WTC11 (cell line): Measurements from ENCODE around the gene EVC2. TPM values are rescaled to one million over a fixed set of nuclear protein-coding genes. Genes with fewer than 3 reads are reported as not detected.

Experiments used
- ATAC-seq: fragments of 200-7000 bp; cut with Tn5 transposase; 2 replicates; pipeline ENCODE4 v1.10.0; 2021; ENCODE audit warnings: mild to moderate bottlenecking, moderate library complexity
- CTCF ChIA-PET: fragments of 300-600 bp; sonication (Branson Sonifier 250); formaldehyde crosslinking; loops from one replicate; lab custom pipeline; 2021; ENCODE audit warnings: antibody characterized with exemption; lab: Charles Lee
- POLR2A ChIA-PET: fragments of 350-600 bp; sonication (Branson Sonifier 250); formaldehyde crosslinking; loops from one replicate; lab custom pipeline; 2021; ENCODE audit warnings: antibody characterized with exemption; lab: Charles Lee
- DNase-seq: peaks from one replicate; pipeline ENCODE4 v3.0.0; 2021; ENCODE audit warnings: low spot score
- H3K27ac Mint-ChIP-seq: 2 replicates; pipeline ENCODE4 v1.8.0; 2021; ENCODE audit warnings: mixed read lengths
- H3K27me3 Mint-ChIP-seq: 2 replicates; pipeline ENCODE4 v1.8.0; 2021; ENCODE audit warnings: low read depth, mild to moderate bottlenecking, moderate library complexity, mixed read lengths
- H3K36me3 Mint-ChIP-seq: 2 replicates; pipeline ENCODE4 v1.8.0; 2021; ENCODE audit warnings: mixed read lengths
- H3K4me1 Mint-ChIP-seq: 2 replicates; pipeline ENCODE4 v1.8.0; 2022; ENCODE audit warnings: mixed read lengths
- H3K4me3 Mint-ChIP-seq: 2 replicates; pipeline ENCODE4 v1.8.0; 2021; ENCODE audit warnings: mild to moderate bottlenecking, moderate library complexity, mixed read lengths
- H3K9me3 Mint-ChIP-seq: 2 replicates; pipeline ENCODE4 v1.8.0; 2021; ENCODE audit warnings: mixed read lengths
- ATF1 ChIP-seq: sonication (generic); formaldehyde crosslinking; IDR thresholded peaks from 2 replicates; pipeline ENCODE4 v1.8.1; 2023; ENCODE audit warnings: mild to moderate bottlenecking, moderate library complexity, missing genetic modification reagents
- CBFB ChIP-seq: sonication (generic); formaldehyde crosslinking; IDR thresholded peaks from 2 replicates; pipeline ENCODE4 v1.8.1; 2022; ENCODE audit warnings: mild to moderate bottlenecking, low read depth, missing genetic modification reagents
- ERG ChIP-seq: fragments of 250-450 bp; sonication (Bioruptor Pico); IDR thresholded peaks from 2 replicates; pipeline ENCODE4 v1.8.0; 2021; ENCODE audit warnings: mild to moderate bottlenecking
- FOXP1 ChIP-seq: sonication (generic); formaldehyde crosslinking; IDR thresholded peaks from 2 replicates; pipeline ENCODE4 v1.8.0; 2022; ENCODE audit warnings: missing genetic modification reagents, mild to moderate bottlenecking, moderate library complexity, borderline replicate concordance
- GABPB1 ChIP-seq: sonication (generic); formaldehyde crosslinking; IDR thresholded peaks from 2 replicates; pipeline ENCODE4 v1.8.1; 2023; ENCODE audit warnings: mild to moderate bottlenecking, missing genetic modification reagents
- GTF2I ChIP-seq: fragments of 250-450 bp; sonication (Bioruptor Pico); conservative IDR thresholded peaks from 2 replicates; pipeline ENCODE4 v1.4.0; 2021; ENCODE audit warnings: mild to moderate bottlenecking
- MXD4 ChIP-seq: fragments of 250-450 bp; sonication (Bioruptor Pico); IDR thresholded peaks from 2 replicates; pipeline ENCODE4 v1.8.0; 2021; ENCODE audit warnings: mild to moderate bottlenecking, moderate library complexity, borderline replicate concordance
- NFYB ChIP-seq: sonication (generic); formaldehyde crosslinking; conservative IDR thresholded peaks from 2 replicates; pipeline ENCODE4 v1.8.0; 2022; ENCODE audit warnings: low read depth, missing genetic modification reagents
- NR3C1 ChIP-seq: sonication (generic); formaldehyde crosslinking; conservative IDR thresholded peaks from 2 replicates; pipeline ENCODE4 v1.8.1; 2023; ENCODE audit warnings: low read depth, mild to moderate bottlenecking, missing genetic modification reagents
- OVOL2 ChIP-seq: fragments of 250-450 bp; sonication (Bioruptor Pico); IDR thresholded peaks from 2 replicates; pipeline ENCODE4 v1.9.0; 2021; ENCODE audit warnings: mild to moderate bottlenecking, borderline replicate concordance
- RORB ChIP-seq: fragments of 250-450 bp; sonication (Bioruptor Pico); IDR thresholded peaks from 2 replicates; pipeline ENCODE4 v1.9.0; 2021; ENCODE audit warnings: mild to moderate bottlenecking
- SMAD3 ChIP-seq: sonication (generic); formaldehyde crosslinking; IDR thresholded peaks from 2 replicates; pipeline ENCODE4 v1.8.0; 2022; ENCODE audit warnings: missing genetic modification reagents, mild to moderate bottlenecking, borderline replicate concordance
- SMAD4 ChIP-seq: sonication (generic); formaldehyde crosslinking; IDR thresholded peaks from 2 replicates; pipeline ENCODE4 v1.8.0; 2022; ENCODE audit warnings: mild to moderate bottlenecking, missing genetic modification reagents
- SOX15 ChIP-seq: fragments of 250-450 bp; sonication (Bioruptor Pico); IDR thresholded peaks from 2 replicates; pipeline ENCODE4 v1.9.0; 2021; ENCODE audit warnings: mild to moderate bottlenecking
- SP1 ChIP-seq: sonication (generic); formaldehyde crosslinking; conservative IDR thresholded peaks from 2 replicates; pipeline ENCODE4 v1.8.1; 2022; ENCODE audit warnings: missing genetic modification reagents
- TP53 ChIP-seq: sonication (generic); formaldehyde crosslinking; IDR thresholded peaks from 2 replicates; pipeline ENCODE4 v1.8.1; 2023; ENCODE audit warnings: mild to moderate bottlenecking, missing genetic modification reagents
- ZNF121 ChIP-seq: sonication (generic); formaldehyde crosslinking; IDR thresholded peaks from 2 replicates; pipeline ENCODE4 v1.8.0; 2023; ENCODE audit warnings: missing genetic modification reagents
- ZNF138 ChIP-seq: sonication (generic); formaldehyde crosslinking; conservative IDR thresholded peaks from 2 replicates; pipeline ENCODE4 v1.8.1; 2022; ENCODE audit warnings: mild to moderate bottlenecking, moderate library complexity, missing genetic modification reagents
- ZNF232 ChIP-seq: sonication (generic); formaldehyde crosslinking; IDR thresholded peaks from 2 replicates; pipeline ENCODE4 v1.8.0; 2022; ENCODE audit warnings: mild to moderate bottlenecking, missing genetic modification reagents
- ZNF263 ChIP-seq: sonication (generic); formaldehyde crosslinking; IDR thresholded peaks from 2 replicates; pipeline ENCODE4 v1.8.1; 2022; ENCODE audit warnings: low read depth, mild to moderate bottlenecking, moderate library complexity, missing genetic modification reagents
- ZNF317 ChIP-seq: sonication (generic); formaldehyde crosslinking; IDR thresholded peaks from 2 replicates; pipeline ENCODE4 v1.8.1; 2023; ENCODE audit warnings: low read depth, mild to moderate bottlenecking, moderate library complexity, missing genetic modification reagents, borderline replicate concordance
- total RNA-seq: library from RNA; stranded (reverse); gene quantifications from 3 replicates; pipeline ENCODE4 v1.2.3, GENCODE V29; 2021
- TF ChIP-seq, protein P1 (sequence below): sonication (generic); formaldehyde crosslinking; IDR thresholded peaks from 2 replicates; pipeline ENCODE4 v1.8.0; 2022; ENCODE audit warnings: missing genetic modification reagents
- TF ChIP-seq, protein P2 (sequence below): sonication (generic); formaldehyde crosslinking; IDR thresholded peaks from 2 replicates; pipeline ENCODE4 v1.8.1; 2022; ENCODE audit warnings: mild to moderate bottlenecking, missing genetic modification reagents, moderate library complexity, borderline replicate concordance

EVC2 gene
- total RNA-seq, 1 experiment from 2014 or later = 4.8 TPM

- no peak overlapping the region for H3K27ac Mint-ChIP-seq
- ATAC-seq = no peak
- ChIA-PET POLR2A (no interaction called here), CTCF (no interaction called here)
- no peak overlapping the region for H3K4me3 Mint-ChIP-seq
- H3K27me3 Mint-ChIP-seq = peaks cover 28% of the 10 kb centered on the region
- DNase-seq = no peak
- peaks cover 13% of the 10 kb centered on the region for H3K36me3 Mint-ChIP-seq
- TF ChIP-seq MXD4 (CRISPR knock-in tag) (no peak), SMAD4 (CRISPR knock-in tag) (no peak), ZNF121 (CRISPR knock-in tag) (no peak), SMAD3 (CRISPR knock-in tag) (no peak), RORB (CRISPR knock-in tag) (no peak), TP53 (CRISPR knock-in tag) (no peak), NR3C1 (CRISPR knock-in tag) (no peak), ZNF138 (no peak), CBFB (no peak), SP1 (CRISPR knock-in tag) (no peak), ZNF263 (CRISPR knock-in tag) (no peak), FOXP1 (CRISPR knock-in tag) (no peak), ATF1 (no peak), ZNF317 (CRISPR knock-in tag) (no peak)
- TF ChIP-seq, protein P1, sequence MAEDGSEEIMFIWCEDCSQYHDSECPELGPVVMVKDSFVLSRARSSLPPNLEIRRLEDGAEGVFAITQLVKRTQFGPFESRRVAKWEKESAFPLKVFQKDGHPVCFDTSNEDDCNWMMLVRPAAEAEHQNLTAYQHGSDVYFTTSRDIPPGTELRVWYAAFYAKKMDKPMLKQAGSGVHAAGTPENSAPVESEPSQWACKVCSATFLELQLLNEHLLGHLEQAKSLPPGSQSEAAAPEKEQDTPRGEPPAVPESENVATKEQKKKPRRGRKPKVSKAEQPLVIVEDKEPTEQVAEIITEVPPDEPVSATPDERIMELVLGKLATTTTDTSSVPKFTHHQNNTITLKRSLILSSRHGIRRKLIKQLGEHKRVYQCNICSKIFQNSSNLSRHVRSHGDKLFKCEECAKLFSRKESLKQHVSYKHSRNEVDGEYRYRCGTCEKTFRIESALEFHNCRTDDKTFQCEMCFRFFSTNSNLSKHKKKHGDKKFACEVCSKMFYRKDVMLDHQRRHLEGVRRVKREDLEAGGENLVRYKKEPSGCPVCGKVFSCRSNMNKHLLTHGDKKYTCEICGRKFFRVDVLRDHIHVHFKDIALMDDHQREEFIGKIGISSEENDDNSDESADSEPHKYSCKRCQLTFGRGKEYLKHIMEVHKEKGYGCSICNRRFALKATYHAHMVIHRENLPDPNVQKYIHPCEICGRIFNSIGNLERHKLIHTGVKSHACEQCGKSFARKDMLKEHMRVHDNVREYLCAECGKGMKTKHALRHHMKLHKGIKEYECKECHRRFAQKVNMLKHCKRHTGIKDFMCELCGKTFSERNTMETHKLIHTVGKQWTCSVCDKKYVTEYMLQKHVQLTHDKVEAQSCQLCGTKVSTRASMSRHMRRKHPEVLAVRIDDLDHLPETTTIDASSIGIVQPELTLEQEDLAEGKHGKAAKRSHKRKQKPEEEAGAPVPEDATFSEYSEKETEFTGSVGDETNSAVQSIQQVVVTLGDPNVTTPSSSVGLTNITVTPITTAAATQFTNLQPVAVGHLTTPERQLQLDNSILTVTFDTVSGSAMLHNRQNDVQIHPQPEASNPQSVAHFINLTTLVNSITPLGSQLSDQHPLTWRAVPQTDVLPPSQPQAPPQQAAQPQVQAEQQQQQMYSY (CRISPR knock-in tag) = no peak
- TF ChIP-seq, protein P2, sequence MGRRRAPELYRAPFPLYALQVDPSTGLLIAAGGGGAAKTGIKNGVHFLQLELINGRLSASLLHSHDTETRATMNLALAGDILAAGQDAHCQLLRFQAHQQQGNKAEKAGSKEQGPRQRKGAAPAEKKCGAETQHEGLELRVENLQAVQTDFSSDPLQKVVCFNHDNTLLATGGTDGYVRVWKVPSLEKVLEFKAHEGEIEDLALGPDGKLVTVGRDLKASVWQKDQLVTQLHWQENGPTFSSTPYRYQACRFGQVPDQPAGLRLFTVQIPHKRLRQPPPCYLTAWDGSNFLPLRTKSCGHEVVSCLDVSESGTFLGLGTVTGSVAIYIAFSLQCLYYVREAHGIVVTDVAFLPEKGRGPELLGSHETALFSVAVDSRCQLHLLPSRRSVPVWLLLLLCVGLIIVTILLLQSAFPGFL (CRISPR knock-in tag) = no peak
- peaks cover 10% of the 10 kb centered on the region for H3K4me1 Mint-ChIP-seq
- peaks cover 7% of the 10 kb centered on the region for H3K9me3 Mint-ChIP-seq
Measured at GRCh38 chr4:5716391-5716790, 8.0 kb upstream of the EVC2 start.

DNA sequence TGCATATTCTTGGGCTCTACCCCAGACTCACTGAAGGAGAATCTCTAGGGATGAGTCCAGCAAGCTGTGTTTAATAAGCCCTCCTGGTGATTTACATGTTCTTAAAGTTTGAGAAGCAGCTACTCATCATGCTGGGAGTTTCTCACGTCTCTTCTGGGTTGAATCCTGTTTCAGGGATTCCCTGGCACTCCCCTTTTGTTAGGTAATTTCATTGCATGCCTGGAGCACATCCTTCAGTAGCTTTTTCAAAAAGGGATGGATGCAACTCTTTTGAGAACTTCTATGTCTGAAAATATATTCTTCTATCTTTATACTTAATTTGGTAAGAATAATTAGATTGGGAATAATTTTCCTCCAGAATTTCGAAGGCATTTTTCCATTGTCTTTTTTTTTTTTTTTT lies 7.0 kb upstream of the EVC2 start:
- ATAC-seq (no peak), DNase-seq (no peak)
- ChIA-PET POLR2A (interaction anchor here (0.7 kb wide), 1 partner anchor 612 kb away, joined by 9 read pairs; no protein-coding TSS in a partner anchor), CTCF (no interaction called here)
- Mint-ChIP-seq H3K9me3 (peaks cover 7% of the 10 kb centered on the region), H3K27ac (no peak overlapping the region), H3K4me1 (peaks cover 14% of the 10 kb centered on the region), H3K36me3 (peaks cover 13% of the 10 kb centered on the region), H3K27me3 (peaks cover 32% of the 10 kb centered on the region), H3K4me3 (no peak overlapping the region)
- TF ChIP-seq GTF2I (CRISPR knock-in tag) (peak; percentile 66; the same call in 1 of the 2 replicates), SOX15 (CRISPR knock-in tag) (no peak)

DNA sequence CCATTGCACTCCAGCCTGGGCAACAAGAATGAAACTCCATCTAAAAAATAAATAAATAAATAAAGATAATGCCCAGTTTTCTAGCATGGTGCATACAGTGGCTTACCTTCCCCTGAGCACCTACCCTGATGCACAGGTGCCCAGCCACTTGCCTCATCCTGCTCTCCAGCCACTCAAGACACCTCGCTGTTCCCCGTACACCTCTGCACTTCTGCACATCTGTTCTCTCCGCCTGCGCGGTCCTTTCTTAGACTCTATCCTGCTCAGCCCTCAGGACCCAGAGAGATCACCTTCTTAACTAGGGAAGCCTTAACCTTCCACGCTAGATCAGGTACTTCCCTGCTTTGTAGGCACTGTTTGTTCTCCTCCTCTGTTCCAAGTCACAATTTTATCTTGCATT lies 5.5 kb upstream of the EVC2 start:
- CTCF ChIA-PET = no interaction called here
- peaks cover 13% of the 10 kb centered on the region for H3K36me3 Mint-ChIP-seq
- TF ChIP-seq ATF1 (no peak), ZNF232 (no peak), GABPB1 (no peak), OVOL2 (CRISPR knock-in tag) (no peak), NFYB (CRISPR knock-in tag) (no peak), ERG (no peak)
- H3K4me3 Mint-ChIP-seq = no peak overlapping the region
- H3K9me3 Mint-ChIP-seq = peaks cover 7% of the 10 kb centered on the region
- H3K27ac Mint-ChIP-seq = no peak overlapping the region
- DNase-seq (no peak), ATAC-seq (no peak)
- POLR2A ChIA-PET = no interaction called here
- H3K4me1 Mint-ChIP-seq = peaks cover 10% of the 10 kb centered on the region
- H3K27me3 Mint-ChIP-seq = peaks cover 46% of the 10 kb centered on the region
